Measurements from ENCODE around the gene WASHC2C.
"Not testable (repeated sequence)": the region's sequence is repeated elsewhere in the genome, so short reads cannot be mapped to it uniquely, and the experiment has no call there.

Gene WASHC2C, protein sequence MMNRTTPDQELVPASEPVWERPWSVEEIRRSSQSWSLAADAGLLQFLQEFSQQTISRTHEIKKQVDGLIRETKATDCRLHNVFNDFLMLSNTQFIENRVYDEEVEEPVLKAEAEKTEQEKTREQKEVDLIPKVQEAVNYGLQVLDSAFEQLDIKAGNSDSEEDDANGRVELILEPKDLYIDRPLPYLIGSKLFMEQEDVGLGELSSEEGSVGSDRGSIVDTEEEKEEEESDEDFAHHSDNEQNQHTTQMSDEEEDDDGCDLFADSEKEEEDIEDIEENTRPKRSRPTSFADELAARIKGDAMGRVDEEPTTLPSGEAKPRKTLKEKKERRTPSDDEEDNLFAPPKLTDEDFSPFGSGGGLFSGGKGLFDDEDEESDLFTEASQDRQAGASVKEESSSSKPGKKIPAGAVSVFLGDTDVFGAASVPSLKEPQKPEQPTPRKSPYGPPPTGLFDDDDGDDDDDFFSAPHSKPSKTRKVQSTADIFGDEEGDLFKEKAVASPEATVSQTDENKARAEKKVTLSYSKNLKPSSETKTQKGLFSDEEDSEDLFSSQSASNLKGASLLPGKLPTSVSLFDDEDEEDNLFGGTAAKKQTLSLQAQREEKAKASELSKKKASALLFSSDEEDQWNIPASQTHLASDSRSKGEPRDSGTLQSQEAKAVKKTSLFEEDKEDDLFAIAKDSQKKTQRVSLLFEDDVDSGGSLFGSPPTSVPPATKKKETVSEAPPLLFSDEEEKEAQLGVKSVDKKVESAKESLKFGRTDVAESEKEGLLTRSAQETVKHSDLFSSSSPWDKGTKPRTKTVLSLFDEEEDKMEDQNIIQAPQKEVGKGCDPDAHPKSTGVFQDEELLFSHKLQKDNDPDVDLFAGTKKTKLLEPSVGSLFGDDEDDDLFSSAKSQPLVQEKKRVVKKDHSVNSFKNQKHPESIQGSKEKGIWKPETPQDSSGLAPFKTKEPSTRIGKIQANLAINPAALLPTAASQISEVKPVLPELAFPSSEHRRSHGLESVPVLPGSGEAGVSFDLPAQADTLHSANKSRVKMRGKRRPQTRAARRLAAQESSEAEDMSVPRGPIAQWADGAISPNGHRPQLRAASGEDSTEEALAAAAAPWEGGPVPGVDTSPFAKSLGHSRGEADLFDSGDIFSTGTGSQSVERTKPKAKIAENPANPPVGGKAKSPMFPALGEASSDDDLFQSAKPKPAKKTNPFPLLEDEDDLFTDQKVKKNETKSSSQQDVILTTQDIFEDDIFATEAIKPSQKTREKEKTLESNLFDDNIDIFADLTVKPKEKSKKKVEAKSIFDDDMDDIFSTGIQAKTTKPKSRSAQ (N-terminal part only)

DNA sequence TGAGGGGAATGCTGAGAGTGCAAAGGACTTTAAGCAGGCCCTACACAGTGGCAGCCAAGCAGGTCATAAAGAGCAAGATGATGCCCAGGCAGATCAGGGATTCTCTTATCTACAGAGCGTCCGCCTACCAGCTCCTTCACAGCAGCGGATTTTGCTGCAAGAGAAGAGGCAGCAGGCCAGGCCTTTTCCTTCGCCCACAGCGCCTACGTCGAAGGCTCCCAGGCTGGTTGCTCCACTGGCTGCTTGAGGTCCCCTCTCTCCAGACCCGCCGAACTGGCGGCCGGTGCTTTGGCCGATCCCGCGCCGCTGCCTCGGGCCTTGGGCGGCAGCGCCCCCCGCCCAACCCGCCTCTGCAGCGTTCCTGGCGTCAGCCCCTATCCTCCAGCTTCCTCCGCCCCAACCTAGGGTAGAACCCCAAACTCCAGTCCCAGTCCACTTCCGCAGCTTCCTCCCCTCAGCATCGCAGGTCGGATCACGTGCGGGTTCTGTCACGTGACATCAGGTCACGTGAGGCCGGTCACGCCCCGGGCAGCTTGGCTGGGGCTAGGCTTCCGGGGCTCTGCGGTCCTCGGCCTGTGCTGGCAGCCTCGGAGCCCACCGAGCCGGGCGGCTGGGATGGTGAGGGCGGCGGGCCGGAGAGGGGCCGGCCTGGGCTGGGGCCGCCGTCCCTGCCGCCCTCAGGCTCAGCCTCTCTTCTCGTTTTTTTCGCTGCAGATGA is at the start of gene WASHC2C:
TSS of gene WASHC2C (plus strand) at position 564 of the 718 bp plus-strand sequence. CDS start at position 616, 52 bp downstream.
- DNase-seq (ENCODE audit: low read depth); in situ Hi-C loops (cut with HindIII; ENCODE audit: low sequenced_read_pairs): not testable (repeated sequence)

DNA sequence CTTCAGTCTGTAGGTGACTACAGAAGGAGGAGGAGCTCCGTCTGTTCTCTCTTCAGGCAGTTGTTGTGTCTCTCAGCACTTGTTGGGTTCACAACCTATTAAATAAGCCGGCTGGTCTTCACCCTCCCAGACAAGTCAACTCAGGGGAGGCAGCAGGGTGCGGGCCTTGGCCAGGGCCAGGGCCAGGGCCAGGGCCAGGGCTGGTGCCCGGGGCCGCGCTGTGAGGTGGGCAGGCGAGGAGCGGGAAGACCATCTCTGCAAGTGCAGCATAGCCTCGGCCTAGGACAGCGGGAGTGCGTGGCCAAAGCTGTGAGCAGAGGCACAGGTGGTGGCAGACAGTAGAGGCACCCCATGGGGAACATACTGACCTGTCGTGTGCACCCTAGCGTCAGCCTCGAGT is 48.6 kb upstream of the WASHC2C start:
- H3K4me3 ChIP-seq (ENCODE audit: low read depth, low read length); in situ Hi-C loops (cut with HindIII; ENCODE audit: low sequenced_read_pairs); DNase-seq (ENCODE audit: low read depth): not testable (repeated sequence)

More for the DNA sequence above, at the start of gene WASHC2C:
- H3K4me3 ChIP-seq (ENCODE audit: low read depth, low read length), result peak within 1 kb of the TSS; percentile 64

DNA sequence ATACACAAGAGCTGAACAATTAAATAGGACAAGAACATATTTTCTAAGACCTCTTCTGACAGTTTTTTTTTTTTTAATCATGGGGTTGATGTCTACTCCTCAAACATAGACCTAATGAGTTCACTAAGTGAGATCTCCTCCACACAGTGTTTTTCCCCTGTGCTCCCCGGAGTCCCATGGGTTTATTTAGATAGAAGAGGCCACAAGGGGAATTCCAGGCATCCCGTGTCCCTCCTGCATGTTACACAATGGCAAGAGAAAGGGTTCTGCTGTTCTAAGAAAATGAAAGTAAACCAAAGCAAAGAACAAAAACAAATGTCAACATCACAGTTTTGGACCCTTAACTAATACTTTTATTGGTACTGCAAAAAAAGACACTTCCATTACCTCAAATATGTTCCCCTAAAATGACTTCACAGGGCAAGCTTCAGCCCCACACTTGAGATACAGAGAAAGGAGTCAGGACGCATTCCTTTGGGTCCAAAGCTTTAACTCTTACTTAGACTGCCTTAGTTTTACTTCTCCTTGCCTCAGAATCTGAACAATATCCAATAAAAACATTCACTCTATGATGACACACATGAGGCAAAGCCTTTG is 16.8 kb upstream of the WASHC2C start:
- H3K4me3 ChIP-seq (ENCODE audit: low read depth, low read length); in situ Hi-C loops (cut with HindIII; ENCODE audit: low sequenced_read_pairs); DNase-seq (ENCODE audit: low read depth): not testable (repeated sequence)

DNA sequence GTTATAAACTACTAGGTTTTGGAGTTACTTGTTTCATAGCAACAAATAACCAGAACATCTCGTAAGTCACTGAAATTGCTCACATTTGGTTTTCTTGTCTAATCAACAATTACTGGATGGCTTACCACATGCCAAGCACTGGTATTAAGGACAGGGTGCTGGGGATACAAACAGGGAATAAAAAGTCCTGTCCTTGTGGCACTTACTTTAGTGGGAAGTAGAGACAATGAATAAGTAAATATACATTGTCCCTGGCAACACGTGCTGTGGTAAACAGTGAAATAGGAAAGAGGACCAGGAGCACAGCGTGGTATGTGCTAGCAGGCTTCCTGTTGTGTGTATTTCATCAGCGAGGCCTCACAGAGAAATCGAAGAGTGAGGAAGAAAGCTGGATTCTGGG is 15.8 kb upstream of the WASHC2C start:
- in situ Hi-C loops (cut with HindIII; ENCODE audit: low sequenced_read_pairs); DNase-seq (ENCODE audit: low read depth); H3K4me3 ChIP-seq (ENCODE audit: low read depth, low read length): not testable (repeated sequence)

DNA sequence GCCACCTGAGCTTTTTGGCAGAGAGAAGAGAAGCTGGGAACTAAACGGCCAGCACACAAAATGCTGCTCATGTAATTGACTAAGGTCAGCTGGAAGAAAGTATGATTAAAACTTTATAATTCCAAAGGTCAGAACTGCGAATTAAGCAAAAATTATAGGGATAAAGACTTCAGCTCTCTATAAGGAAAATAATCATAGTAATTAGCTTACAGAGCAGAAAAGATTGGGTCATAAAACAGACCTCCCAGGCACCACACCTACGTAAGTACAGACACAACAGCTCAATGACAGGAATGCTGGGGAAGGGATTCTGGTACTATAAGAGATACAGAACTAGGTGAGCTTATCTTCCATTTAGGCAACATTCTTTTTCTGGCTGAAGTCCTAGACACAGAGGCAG is 10.0 kb upstream of the WASHC2C start:
- in situ Hi-C loops (cut with HindIII; ENCODE audit: low sequenced_read_pairs); DNase-seq (ENCODE audit: low read depth); H3K4me3 ChIP-seq (ENCODE audit: low read depth, low read length): not testable (repeated sequence)

DNA sequence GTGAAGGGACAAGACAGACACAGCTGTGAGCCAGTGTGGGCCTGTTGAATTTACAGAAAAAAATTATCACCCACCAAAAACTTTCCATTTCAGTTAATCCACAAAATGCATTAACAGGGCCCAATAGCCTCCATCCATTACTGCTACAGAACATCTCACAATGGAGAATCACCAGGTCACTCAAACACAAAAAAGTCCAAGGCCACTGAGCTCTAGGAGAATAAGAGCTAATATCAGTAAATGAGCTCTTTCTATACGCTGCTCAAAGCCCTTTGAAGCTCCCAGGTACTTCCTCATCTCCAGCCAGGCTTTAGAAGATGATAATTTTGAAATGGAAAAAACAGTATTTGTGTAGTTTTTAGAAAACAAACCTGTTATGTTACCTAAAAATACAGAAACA is 9.4 kb upstream of the WASHC2C start:
- in situ Hi-C loops (cut with HindIII; ENCODE audit: low sequenced_read_pairs); DNase-seq (ENCODE audit: low read depth); H3K4me3 ChIP-seq (ENCODE audit: low read depth, low read length): not testable (repeated sequence)

DNA sequence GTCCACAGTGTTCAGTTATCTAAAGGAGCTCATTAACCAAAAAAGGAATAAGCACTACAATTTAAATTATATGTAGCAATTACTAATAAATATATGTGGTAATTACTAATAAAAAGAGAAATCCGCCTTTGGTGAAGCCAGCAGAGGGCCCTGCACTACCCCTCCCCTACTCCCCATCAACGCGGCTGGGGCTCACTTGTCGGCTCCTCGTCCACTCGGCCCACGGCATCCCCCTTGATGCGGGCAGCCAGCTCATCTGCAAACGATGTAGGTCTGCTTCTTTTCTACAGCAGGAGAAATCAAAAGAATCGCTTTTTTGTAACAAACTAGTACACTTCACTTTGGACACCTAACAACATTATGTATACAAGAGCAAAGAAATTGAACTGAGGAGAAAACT is 5.6 kb upstream of the WASHC2C start:
- H3K4me3 ChIP-seq (ENCODE audit: low read depth, low read length); in situ Hi-C loops (cut with HindIII; ENCODE audit: low sequenced_read_pairs); DNase-seq (ENCODE audit: low read depth): not testable (repeated sequence)

DNA sequence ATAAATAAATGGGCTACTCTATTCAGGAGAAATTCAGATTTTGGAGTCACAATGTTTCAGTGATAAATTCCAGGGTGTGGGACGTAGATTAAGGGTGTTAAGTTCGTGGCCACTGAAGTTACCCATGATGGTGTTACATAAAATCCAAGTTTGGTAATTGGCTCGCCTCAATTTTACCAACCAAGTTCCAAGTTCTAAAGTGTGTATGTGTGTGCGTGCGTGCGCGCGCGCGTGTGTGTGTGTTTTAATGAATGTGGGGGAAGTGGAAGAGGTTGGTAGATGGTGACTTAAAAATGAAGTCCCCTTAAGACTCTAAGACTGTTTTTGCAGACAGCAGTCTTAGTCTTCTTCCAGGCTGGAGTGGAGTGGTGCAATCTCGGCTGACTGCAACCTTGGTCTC is 3.2 kb upstream of the WASHC2C start:
- in situ Hi-C loops (cut with HindIII; ENCODE audit: low sequenced_read_pairs); DNase-seq (ENCODE audit: low read depth); H3K4me3 ChIP-seq (ENCODE audit: low read depth, low read length): not testable (repeated sequence)

DNA sequence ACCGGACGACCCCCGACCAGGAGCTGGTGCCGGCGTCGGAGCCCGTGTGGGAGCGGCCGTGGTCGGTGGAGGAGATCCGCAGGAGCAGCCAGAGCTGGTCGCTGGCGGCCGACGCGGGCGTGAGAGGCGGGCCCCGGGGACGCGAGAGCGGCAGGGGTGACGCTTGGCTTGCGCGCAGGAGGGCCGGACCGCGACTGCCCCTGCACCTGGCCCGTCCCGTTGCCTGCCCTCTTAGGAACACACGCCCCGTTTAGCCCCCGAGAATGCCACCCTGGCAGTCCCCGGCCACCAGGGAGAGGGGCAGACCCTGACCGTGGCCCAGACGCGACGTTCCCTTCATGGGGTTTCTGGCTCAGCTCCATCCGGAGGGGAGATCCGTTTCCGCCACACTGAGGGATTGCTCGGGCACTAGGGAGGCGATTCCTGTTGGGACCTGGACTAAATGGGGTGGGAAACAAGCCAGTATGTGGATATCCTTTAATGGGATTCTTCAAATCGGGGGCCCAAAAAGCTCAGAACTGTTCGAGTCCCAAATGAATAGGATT is 427 bp downstream of the WASHC2C start:
- DNase-seq (ENCODE audit: low read depth); in situ Hi-C loops (cut with HindIII; ENCODE audit: low sequenced_read_pairs): not testable (repeated sequence)
- peak overlapping the region; percentile 64 for H3K4me3 ChIP-seq (ENCODE audit: low read depth, low read length)

DNA sequence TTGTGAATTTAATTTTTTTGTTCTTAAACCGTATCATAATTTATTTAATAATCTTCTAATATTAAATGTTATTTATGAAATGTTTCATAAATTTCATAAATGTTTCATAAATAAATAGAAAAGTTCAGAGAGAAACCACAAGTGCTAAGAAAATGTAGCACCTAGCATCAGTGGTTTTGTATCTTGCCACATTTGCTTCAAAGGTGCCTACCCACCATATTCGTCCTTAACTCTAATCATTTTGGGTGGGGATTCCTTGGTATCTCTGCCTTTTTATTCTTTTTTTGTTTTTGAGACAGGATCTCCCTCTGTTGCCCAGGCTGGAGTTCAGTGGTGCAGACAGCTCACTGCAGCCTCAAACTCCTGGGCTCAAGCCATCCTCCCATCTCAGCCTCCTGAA is 7.4 kb downstream of the WASHC2C start:
- in situ Hi-C loops (cut with HindIII; ENCODE audit: low sequenced_read_pairs); H3K4me3 ChIP-seq (ENCODE audit: low read depth, low read length); DNase-seq (ENCODE audit: low read depth): not testable (repeated sequence)

DNA sequence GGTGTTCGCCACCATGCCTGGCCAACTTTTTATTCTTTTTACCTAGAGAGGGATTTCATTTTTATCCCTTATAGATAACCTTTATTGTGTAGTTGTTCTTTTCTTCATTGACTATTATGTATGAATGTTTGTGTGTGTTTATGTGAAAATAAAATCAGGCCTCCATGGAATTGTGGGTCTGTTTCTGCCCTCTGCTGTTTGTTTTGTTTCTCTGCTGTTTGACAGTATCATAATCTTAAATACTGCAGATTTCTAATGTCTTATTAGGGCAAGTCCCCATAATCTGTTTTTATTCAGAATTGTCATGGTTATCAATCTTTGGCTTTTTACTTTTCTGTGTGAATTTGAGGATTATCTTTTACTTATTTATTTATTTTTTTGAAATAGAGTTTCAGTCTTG is 7.8 kb downstream of the WASHC2C start:
- in situ Hi-C loops (cut with HindIII; ENCODE audit: low sequenced_read_pairs); DNase-seq (ENCODE audit: low read depth); H3K4me3 ChIP-seq (ENCODE audit: low read depth, low read length): not testable (repeated sequence)

DNA sequence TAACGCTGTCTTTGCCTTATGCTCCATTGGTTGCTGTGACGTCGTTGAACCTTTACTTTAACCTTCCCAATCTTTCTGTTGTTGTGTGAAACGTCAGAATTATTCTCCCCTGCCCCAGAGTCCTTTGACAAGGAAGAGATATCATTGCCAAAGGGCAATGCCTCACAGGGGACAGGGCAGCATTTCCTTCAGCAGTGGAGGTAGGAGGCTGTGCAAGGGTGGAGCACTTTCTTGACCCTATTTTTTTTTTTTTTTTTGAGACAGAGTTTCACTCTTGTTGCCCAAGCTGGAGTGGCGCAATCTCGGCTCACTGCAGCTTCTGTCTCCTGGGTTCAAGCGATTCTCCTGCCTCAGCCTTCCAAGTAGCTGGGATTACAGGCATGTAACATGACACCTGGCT is 14.5 kb downstream of the WASHC2C start:
- DNase-seq (ENCODE audit: low read depth); H3K4me3 ChIP-seq (ENCODE audit: low read depth, low read length); in situ Hi-C loops (cut with HindIII; ENCODE audit: low sequenced_read_pairs): not testable (repeated sequence)

DNA sequence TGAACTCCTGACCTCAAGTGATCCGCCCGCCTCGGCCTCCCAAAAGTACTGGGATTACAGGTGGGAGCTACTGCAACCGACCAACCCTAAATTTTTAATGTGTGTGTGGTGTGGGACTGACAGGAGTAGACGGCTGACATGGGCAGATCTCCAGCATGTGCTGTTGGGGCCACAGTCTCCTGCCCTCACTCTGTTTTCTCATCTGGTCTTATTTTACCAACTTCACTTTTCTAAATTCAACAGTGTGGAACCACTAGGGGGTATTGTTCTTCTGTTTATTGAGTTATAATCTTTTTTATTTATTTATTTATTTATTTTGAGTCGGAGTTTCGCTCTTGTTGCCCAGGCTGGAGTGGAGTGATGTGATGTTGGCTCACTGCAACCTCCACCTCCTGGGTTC is 14.9 kb downstream of the WASHC2C start:
- DNase-seq (ENCODE audit: low read depth); in situ Hi-C loops (cut with HindIII; ENCODE audit: low sequenced_read_pairs); H3K4me3 ChIP-seq (ENCODE audit: low read depth, low read length): not testable (repeated sequence)

DNA sequence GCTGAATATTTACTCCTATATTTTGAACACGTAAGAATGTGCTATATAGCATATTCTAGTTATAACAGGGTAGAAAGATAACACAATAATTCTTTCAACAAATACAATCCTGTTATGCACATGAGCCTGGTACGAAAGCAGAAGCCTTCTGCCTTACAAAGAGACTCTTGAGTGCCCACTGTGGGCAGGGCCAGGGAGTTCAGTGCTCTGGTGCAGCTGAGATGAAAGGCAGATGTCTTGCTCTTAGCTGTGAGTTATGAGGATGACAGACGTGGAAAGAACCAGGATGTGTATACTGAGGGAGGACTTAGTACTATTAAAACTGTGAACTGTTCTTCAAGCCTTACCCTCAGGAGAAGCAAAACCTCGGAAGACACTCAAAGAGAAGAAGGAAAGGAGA is 24.1 kb downstream of the WASHC2C start:
- DNase-seq (ENCODE audit: low read depth); in situ Hi-C loops (cut with HindIII; ENCODE audit: low sequenced_read_pairs); H3K4me3 ChIP-seq (ENCODE audit: low read depth, low read length): not testable (repeated sequence)

DNA sequence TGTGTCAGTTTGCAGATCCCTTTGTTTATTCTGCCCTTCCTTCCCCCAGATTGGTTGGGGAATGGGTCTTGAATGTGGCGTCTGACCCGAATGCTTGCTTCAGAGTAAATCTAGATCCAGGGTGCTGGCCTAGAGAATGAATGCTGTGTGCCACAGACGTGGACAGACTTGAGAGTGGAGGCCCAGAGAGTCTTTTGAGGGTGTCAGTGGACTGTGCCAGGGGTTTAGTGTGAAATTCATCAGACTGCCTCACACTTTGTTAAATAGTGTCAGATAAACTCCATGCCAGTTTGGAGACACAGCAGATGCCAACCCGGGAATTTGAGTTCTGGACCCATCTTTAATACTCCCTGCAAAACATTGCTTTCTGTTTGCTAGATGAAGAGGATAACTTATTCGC is 25.1 kb downstream of the WASHC2C start:
- H3K4me3 ChIP-seq (ENCODE audit: low read depth, low read length); in situ Hi-C loops (cut with HindIII; ENCODE audit: low sequenced_read_pairs); DNase-seq (ENCODE audit: low read depth): not testable (repeated sequence)

DNA sequence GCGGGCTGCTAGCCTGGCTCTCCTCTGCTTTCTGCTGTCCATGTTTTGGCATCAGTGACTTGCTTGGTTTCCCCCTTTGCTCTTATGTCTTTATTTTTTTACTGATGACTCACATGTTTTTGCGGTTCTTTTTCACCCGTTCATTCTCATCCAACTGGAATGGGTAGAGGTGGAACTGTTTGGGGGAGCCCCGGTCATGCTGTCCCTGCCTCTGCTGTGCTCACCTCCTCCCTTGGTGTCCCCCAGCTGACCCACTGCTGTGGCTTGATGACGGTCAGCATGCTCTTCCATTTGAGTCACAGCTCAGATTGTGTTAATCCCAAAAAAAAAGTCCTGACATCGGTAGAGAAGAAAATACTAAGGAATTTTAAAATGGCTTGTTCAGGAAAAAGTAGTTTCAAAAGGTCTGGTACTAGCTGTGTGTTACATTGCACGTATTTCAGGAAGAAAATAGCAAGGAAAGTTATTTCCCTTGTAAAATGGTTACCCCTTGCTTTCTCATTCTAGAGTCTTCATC is 27.0 kb downstream of the WASHC2C start:
- H3K4me3 ChIP-seq (ENCODE audit: low read depth, low read length); DNase-seq (ENCODE audit: low read depth); in situ Hi-C loops (cut with HindIII; ENCODE audit: low sequenced_read_pairs): not testable (repeated sequence)

Data from astrocyte of the cerebellum (primary cell).